ENCODE measurements around the gene CNIH3. TPM values are rescaled to one million over a fixed set of nuclear protein-coding genes. Genes with fewer than 3 reads are reported as not detected.

The CNIH3 gene
- total RNA-seq, 1 experiment from 2014 or later = 3.7 TPM

- ATAC-seq (no peak), DNase-seq (ENCODE audit: low read depth, low spot score) (no peak)
- CTCF ChIA-PET = no interaction called here
- Histone ChIP-seq H3K9me3 (ENCODE audit: control insufficient read depth, insufficient read depth, low read depth, low read length) (no peaks in the 10 kb centered on the region), H3K27me3 (ENCODE audit: control insufficient read depth, insufficient read depth, low read length) (no peaks in the 10 kb centered on the region), H3K4me1 (ENCODE audit: control insufficient read depth, insufficient read depth, low read length) (no peaks in the 10 kb centered on the region), H3K27ac (ENCODE audit: low read length) (no peak overlapping the region), H3K4me3 (ENCODE audit: low read depth in 2 of 2, low read length in 2 of 2) (no peak overlapping the region), H3K36me3 (ENCODE audit: control insufficient read depth, insufficient read depth, low read length) (no peaks in the 10 kb centered on the region)
- POLR2A ChIA-PET = no interaction called here
- TF ChIP-seq, protein P1, sequence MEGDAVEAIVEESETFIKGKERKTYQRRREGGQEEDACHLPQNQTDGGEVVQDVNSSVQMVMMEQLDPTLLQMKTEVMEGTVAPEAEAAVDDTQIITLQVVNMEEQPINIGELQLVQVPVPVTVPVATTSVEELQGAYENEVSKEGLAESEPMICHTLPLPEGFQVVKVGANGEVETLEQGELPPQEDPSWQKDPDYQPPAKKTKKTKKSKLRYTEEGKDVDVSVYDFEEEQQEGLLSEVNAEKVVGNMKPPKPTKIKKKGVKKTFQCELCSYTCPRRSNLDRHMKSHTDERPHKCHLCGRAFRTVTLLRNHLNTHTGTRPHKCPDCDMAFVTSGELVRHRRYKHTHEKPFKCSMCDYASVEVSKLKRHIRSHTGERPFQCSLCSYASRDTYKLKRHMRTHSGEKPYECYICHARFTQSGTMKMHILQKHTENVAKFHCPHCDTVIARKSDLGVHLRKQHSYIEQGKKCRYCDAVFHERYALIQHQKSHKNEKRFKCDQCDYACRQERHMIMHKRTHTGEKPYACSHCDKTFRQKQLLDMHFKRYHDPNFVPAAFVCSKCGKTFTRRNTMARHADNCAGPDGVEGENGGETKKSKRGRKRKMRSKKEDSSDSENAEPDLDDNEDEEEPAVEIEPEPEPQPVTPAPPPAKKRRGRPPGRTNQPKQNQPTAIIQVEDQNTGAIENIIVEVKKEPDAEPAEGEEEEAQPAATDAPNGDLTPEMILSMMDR (IDR thresholded peaks at IDR 0.05) = no peak
- TF ChIP-seq REST (IDR thresholded peaks at IDR 0.05; ENCODE audit: insufficient read depth in 1 of 2, low read depth in 2 of 2, low read length in 1 of 2) = no peak
- no peak for TF ChIP-seq TCF7L2 (IDR thresholded peaks at IDR 0.05; ENCODE audit: low read depth, low read length)
- no peak for TF ChIP-seq SIN3A (IDR thresholded peaks at IDR 0.05; ENCODE audit: borderline replicate concordance, insufficient read depth, low read depth, low read length)
- TF ChIP-seq POLR2AphosphoS5 (IDR thresholded peaks at IDR 0.05; ENCODE audit: low read depth, low read length) = no peak
- BruUV-seq (replicated peaks) = no TSS peak
- intact Hi-C loops (cut with micrococcal nuclease; ENCODE audit: unreplicated experiment) = no loop called here
- in situ Hi-C loops (cut with HindIII; ENCODE audit: low pct_unique_long_range_greater_than_20kb, low sequenced_read_pairs) = no loop called here
Measured at GRCh38 chr1:224585051-224585450, 31.1 kb upstream of the CNIH3 start.

DNA sequence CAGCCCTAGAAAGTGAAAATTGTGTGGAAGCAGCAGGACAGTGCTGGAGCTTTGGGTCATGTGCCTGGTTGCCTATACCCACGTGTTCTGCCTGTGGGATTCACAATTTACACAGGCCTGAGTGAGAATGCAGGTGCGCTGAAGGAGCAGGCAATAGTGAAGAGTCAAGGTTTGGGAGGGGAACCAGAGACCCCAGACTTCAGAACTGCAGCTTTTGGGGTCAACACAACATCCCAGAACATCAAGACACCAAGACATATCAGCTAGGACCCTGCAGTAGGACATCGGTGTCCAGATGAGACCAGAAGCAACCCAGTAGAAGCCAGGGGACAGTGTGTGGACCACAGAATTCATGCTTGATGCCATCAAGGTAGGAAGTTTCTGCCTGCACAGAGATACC lies 29.1 kb upstream of the CNIH3 start:
- Histone ChIP-seq H3K27me3 (ENCODE audit: control insufficient read depth, insufficient read depth, low read length) (no peaks in the 10 kb centered on the region), H3K9me3 (ENCODE audit: control insufficient read depth, insufficient read depth, low read depth, low read length) (no peaks in the 10 kb centered on the region), H3K36me3 (ENCODE audit: control insufficient read depth, insufficient read depth, low read length) (no peaks in the 10 kb centered on the region), H3K27ac (ENCODE audit: low read length) (no peak overlapping the region), H3K4me3 (ENCODE audit: low read depth in 2 of 2, low read length in 2 of 2) (no peak overlapping the region), H3K4me1 (ENCODE audit: control insufficient read depth, insufficient read depth, low read length) (no peaks in the 10 kb centered on the region)
- ChIA-PET POLR2A (no interaction called here), CTCF (no interaction called here)
- TF ChIP-seq SIN3A (IDR thresholded peaks at IDR 0.05; ENCODE audit: borderline replicate concordance, insufficient read depth, low read depth, low read length) (no peak), REST (IDR thresholded peaks at IDR 0.05; ENCODE audit: insufficient read depth in 1 of 2, low read depth in 2 of 2, low read length in 1 of 2) (no peak), POLR2AphosphoS5 (IDR thresholded peaks at IDR 0.05; ENCODE audit: low read depth, low read length) (no peak), TCF7L2 (IDR thresholded peaks at IDR 0.05; ENCODE audit: low read depth, low read length) (no peak)
- TF ChIP-seq, protein P1 (IDR thresholded peaks at IDR 0.05) = no peak
- no peak for ATAC-seq
- DNase-seq (ENCODE audit: low read depth, low spot score) = no peak
- in situ Hi-C loops (cut with HindIII; ENCODE audit: low pct_unique_long_range_greater_than_20kb, low sequenced_read_pairs) = no loop called here
- BruUV-seq (replicated peaks) = no TSS peak
- intact Hi-C loops (cut with micrococcal nuclease; ENCODE audit: unreplicated experiment) = no loop called here
